Testis (tissue), 3 donors: Measurements from ENCODE around the gene ZNF823. TPM values are rescaled to one million over a fixed set of nuclear protein-coding genes. Genes with fewer than 3 reads are reported as not detected.
"Not testable (repeated sequence)": the region's sequence is repeated elsewhere in the genome, so short reads cannot be mapped to it uniquely, and the experiment has no call there.

Source experiments
- DNase-seq: peaks from one replicate; pipeline ENCODE4 v3.0.0-alpha.2; 2019
- H3K27ac ChIP-seq, 2 donors: fragments of 200-600 bp; sonication (generic); one replicate each; pipeline ENCODE4 v1.5.1; 2019
- H3K27me3 ChIP-seq: fragments of 200-600 bp; sonication (generic); one replicate; pipeline ENCODE4 v1.5.1; 2019
- H3K36me3 ChIP-seq: fragments of 200-600 bp; sonication (generic); one replicate; pipeline ENCODE4 v1.5.1; 2017; ENCODE audit warnings: low read depth; ENCODE audit errors: missing control alignments
- H3K4me1 ChIP-seq: fragments of 200-600 bp; sonication (generic); one replicate; pipeline ENCODE4 v1.5.1; 2019
- H3K4me3 ChIP-seq, 2 donors: fragments of 200-600 bp; sonication (generic); one replicate each; pipeline ENCODE4 v1.5.1; 2017 to 2019
- H3K9me3 ChIP-seq: fragments of 200-600 bp; sonication (generic); one replicate; pipeline ENCODE4 v1.5.1; 2017
- POLR2A ChIP-seq: fragments of 450-650 bp; IDR thresholded peaks from one replicate; pipeline ENCODE4 v1.6.1; 2017; ENCODE audit warnings: antibody characterized with exemption, mild to moderate bottlenecking, moderate library complexity
- WGBS, 2 donors: methylation state at CpG; one replicate each; pipeline ENCODE4 v1.1.5; 2018; 5-methylcytosine and 5-hydroxymethylcytosine counted together
- intact Hi-C: fragments of 100-400 bp; cut with DNase I; formaldehyde crosslinking; loops from one replicate; pipeline ENCODE4 v1.15.1; 2023; ENCODE audit warnings: low total_unique reads
- polyA plus RNA-seq: library from polyadenylated mRNA; stranded (reverse); fragments of 350-450 nt; fragmentation: Illumina TruSeq; extraction: RNeasy Lipid Tissue Mini Kit (QIAGEN cat#74804); gene quantifications from one replicate; pipeline ENCODE4 v1.2.3, GENCODE V29; 2014; ENCODE audit warnings: low read depth, low replicate concordance; ENCODE audit not compliant: insufficient read depth
- total RNA-seq, 2 donors: library from RNA; depleted of rRNA; stranded (reverse); fragments of >200 nt; gene quantifications; one replicate each; pipeline ENCODE4 v1.2.3, GENCODE V29; 2016
- TF ChIP-seq, protein P1 (sequence below), 3 experiments: fragments of 450-650 bp in 2 of 3; fragments of 200-600 bp in 1 of 3; sonication (generic) in 1 of 3; IDR thresholded peaks; one replicate each; pipeline ENCODE4 v1.5.1; 2016 to 2019; ENCODE audit warnings: antibody characterized with exemption in 3 of 3, mild to moderate bottlenecking in 2 of 3, moderate library complexity in 1 of 3

ZNF823 gene
- total and polyA plus RNA-seq, 3 donors from 2014 or later: 1.6 to 5.2 (median 2.1) TPM

DNA sequence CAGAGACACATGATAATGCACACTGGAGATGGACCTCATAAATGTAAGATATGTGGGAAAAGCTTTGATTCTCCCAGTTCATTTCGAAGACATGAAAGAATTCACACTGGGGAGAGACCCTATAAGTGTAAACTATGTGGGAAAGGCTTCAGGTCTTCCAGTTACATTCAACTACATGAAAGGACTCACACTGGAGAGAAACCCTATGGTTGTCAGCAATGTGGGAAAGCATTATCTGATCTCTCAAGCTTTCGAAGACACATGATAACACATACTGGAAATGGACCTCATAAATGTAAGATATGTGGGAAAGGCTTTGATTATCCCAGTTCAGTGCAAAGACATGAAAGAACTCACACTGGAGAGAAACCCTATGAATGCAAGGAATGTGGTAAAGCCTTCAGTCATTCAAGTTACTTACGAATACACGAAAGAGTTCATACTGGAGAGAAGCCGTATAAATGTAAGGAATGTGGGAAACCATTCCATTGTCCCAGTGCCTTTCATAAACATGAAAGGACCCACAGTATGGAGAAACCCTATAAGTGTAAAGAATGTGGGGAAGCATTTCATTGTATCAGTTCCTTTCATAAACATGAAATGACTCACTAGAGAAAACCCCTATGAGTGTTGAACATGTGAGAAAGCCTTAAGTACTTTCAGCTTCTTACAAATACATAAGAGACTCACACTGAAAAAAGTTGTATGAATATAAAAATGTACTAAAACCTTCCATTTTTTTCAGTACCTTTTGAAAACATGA, 42.7 kb upstream of the ZNF823 start:
- H3K4me3 ChIP-seq: no peak overlapping the region
- no peaks in the 10 kb centered on the region for H3K36me3 ChIP-seq
- intact Hi-C loops: no loop called here
- 91 to 99% methylated on average over 5 of the region's 5 CpGs for WGBS, 2 donors
- H3K27me3 ChIP-seq: no peaks in the 10 kb centered on the region
- H3K9me3 ChIP-seq: no peaks in the 10 kb centered on the region
- no peak for DNase-seq
- no peak for TF ChIP-seq POLR2A
- TF ChIP-seq, protein P1, sequence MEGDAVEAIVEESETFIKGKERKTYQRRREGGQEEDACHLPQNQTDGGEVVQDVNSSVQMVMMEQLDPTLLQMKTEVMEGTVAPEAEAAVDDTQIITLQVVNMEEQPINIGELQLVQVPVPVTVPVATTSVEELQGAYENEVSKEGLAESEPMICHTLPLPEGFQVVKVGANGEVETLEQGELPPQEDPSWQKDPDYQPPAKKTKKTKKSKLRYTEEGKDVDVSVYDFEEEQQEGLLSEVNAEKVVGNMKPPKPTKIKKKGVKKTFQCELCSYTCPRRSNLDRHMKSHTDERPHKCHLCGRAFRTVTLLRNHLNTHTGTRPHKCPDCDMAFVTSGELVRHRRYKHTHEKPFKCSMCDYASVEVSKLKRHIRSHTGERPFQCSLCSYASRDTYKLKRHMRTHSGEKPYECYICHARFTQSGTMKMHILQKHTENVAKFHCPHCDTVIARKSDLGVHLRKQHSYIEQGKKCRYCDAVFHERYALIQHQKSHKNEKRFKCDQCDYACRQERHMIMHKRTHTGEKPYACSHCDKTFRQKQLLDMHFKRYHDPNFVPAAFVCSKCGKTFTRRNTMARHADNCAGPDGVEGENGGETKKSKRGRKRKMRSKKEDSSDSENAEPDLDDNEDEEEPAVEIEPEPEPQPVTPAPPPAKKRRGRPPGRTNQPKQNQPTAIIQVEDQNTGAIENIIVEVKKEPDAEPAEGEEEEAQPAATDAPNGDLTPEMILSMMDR (IDR thresholded peaks at IDR 0.05): no peak
- no peak overlapping the region for H3K27ac ChIP-seq
- H3K4me1 ChIP-seq: no peaks in the 10 kb centered on the region

DNA sequence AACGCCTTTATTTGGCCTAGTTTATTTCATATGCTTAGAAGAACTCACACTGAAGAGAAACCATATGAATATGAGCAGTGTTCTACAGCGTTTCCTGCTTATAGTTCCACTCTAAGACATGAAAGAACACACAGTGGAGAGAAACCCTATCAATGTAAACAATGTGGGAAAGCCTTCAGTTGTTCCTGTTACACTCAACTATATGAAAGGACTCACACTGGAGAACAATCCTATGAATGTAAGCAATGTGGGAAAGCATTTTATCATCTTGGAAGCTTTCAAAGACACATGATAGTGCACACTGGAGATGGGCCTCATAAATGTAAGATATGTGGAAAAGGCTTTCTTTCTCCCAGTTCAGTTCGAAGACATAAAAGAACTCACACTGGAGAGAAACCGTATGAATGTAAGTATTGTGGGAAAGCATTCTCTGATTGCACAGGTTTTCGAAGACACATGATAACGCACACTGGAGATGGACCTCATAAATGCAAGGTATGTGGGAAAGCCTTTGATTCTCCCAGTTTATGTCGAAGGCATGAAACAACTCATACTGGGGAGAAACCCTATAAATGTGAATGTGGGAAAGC, 41.8 kb upstream of the ZNF823 start:
- no peak for TF ChIP-seq POLR2A
- intact Hi-C loops: no loop called here
- WGBS, 2 donors: 94 to 95% methylated on average over 7 of the region's 7 CpGs

DNA sequence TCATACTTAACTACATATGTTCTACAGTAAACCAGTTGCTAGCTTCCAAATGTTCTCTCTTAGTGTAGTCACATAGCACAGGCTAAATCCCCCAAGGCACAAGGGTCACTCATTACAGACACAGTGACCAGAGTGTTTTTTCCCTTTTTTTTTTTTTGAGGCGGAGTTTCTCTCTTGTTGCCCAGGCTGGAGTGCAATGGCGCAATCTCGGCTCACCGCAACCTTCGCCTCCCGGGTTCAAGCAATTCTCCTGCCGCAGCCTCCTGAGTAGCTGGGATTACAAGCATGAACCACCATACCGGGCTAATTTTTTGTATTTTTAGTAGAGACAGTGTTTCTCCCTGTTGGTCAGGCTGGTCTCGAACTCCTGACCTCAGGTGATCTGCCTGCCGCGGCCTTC, 37.9 kb upstream of the ZNF823 start:
- not testable (repeated sequence) for DNase-seq, H3K9me3 ChIP-seq, H3K36me3 ChIP-seq, H3K4me1 ChIP-seq, H3K27ac ChIP-seq, H3K4me3 ChIP-seq, H3K27me3 ChIP-seq
- intact Hi-C loops: loop anchor here (5.0 kb wide), 1 partner anchor 691 kb away; no protein-coding TSS in a partner anchor
- 95 to 98% methylated on average over 11 of the region's 11 CpGs for WGBS, 2 donors

More for the DNA sequence above, 41.8 kb upstream of the ZNF823 start:
- H3K9me3 ChIP-seq: no peaks in the 10 kb centered on the region
- no peaks in the 10 kb centered on the region for H3K36me3 ChIP-seq
- H3K4me1 ChIP-seq: no peaks in the 10 kb centered on the region
- H3K27ac ChIP-seq: no peak overlapping the region
- no peaks in the 10 kb centered on the region for H3K27me3 ChIP-seq
- H3K4me3 ChIP-seq: no peak overlapping the region
- DNase-seq: no peak

DNA sequence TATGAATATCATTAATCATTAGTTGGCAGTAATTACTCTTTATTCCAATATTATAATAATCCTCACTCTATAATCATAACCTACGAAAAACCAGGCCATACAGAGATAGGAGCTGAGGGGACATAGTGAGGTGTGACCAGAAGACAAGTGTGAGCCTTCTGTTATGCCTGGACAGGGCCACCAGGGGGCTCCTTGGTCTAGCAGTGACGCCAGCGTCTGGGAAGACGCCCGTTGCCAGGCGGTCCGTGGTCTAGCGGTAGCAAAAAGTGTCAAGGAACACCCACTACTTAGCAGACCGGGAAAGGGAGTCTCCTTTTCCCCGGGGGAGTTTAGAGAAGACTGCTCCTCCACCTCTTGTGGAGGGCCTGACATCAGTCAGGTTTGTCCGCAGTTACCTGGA, 32.8 kb upstream of the ZNF823 start:
- H3K36me3 ChIP-seq, H3K4me3 ChIP-seq, H3K4me1 ChIP-seq, H3K9me3 ChIP-seq, intact Hi-C loops, H3K27me3 ChIP-seq, H3K27ac ChIP-seq: not testable (repeated sequence)
- WGBS, 2 donors: 82 to 84% methylated on average over 11 of the region's 11 CpGs
- peak; percentile 28 for DNase-seq
- TF ChIP-seq, protein P1 (IDR thresholded peaks at IDR 0.05): peak in 1 of 3 experiments; percentile 19

DNA sequence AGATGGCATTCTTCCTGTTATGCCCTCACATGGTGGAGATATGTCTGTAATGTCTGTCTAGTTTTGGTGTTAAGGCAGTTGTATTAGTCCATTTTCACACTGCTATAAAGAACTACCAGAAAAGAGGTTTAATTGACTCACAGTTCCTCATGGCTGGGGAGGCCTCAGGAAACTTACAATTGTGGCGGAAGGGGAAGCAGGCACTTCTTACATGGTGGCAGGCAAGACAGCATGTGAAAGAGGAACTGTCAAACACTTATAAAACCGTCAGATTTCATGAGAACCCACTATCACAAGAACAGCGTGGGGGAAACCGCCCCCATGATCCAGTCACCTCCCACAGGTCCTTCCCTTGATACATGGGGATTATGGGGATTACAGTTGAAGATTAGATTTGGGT, 31.2 kb upstream of the ZNF823 start:
- Histone ChIP-seq H3K4me3 (no peak overlapping the region), H3K27ac (no peak overlapping the region), H3K4me1 (peaks cover 12% of the 10 kb centered on the region), H3K36me3 (no peaks in the 10 kb centered on the region), H3K9me3 (no peaks in the 10 kb centered on the region), H3K27me3 (no peaks in the 10 kb centered on the region)
- intact Hi-C loops: no loop called here
- DNase-seq: no peak
- WGBS, 2 donors: 95 to 98% methylated on average over 4 of the region's 4 CpGs
- TF ChIP-seq POLR2A: no peak
- TF ChIP-seq, protein P1 (IDR thresholded peaks at IDR 0.05): no peak
